Measurements from ENCODE around the gene EIF2AK3.

- TF ChIP-seq, protein P1, sequence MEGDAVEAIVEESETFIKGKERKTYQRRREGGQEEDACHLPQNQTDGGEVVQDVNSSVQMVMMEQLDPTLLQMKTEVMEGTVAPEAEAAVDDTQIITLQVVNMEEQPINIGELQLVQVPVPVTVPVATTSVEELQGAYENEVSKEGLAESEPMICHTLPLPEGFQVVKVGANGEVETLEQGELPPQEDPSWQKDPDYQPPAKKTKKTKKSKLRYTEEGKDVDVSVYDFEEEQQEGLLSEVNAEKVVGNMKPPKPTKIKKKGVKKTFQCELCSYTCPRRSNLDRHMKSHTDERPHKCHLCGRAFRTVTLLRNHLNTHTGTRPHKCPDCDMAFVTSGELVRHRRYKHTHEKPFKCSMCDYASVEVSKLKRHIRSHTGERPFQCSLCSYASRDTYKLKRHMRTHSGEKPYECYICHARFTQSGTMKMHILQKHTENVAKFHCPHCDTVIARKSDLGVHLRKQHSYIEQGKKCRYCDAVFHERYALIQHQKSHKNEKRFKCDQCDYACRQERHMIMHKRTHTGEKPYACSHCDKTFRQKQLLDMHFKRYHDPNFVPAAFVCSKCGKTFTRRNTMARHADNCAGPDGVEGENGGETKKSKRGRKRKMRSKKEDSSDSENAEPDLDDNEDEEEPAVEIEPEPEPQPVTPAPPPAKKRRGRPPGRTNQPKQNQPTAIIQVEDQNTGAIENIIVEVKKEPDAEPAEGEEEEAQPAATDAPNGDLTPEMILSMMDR (conservative IDR thresholded peaks at IDR 0.05; ENCODE audit: low read depth, low read length): no peak
- TF ChIP-seq POLR2A (IDR thresholded peaks at IDR 0.05; ENCODE audit: low read depth, low read length) (no peak), BHLHE40 (IDR thresholded peaks at IDR 0.05; ENCODE audit: low read depth, low read length) (no peak), CEBPB (IDR thresholded peaks at IDR 0.05; ENCODE audit: low read depth, low read length) (no peak), FOS (IDR thresholded peaks at IDR 0.05; ENCODE audit: low read depth, low read length) (no peak), RAD21 (IDR thresholded peaks at IDR 0.05; ENCODE audit: low read length) (no peak), RCOR1 (IDR thresholded peaks at IDR 0.05; ENCODE audit: insufficient replicate concordance, low read length) (no peak), MAFK (IDR thresholded peaks at IDR 0.05; ENCODE audit: low read depth, low read length) (no peak), SMC3 (IDR thresholded peaks at IDR 0.05; ENCODE audit: low read depth, low read length) (no peak), MXI1 (IDR thresholded peaks at IDR 0.05; ENCODE audit: borderline replicate concordance, low read depth, low read length) (no peak), CHD1 (IDR thresholded peaks at IDR 0.05; ENCODE audit: low read depth, low read length) (no peak), MAZ (IDR thresholded peaks at IDR 0.05; ENCODE audit: borderline replicate concordance, low read depth, low read length) (no peak)
- TF ChIP-seq, protein P2, sequence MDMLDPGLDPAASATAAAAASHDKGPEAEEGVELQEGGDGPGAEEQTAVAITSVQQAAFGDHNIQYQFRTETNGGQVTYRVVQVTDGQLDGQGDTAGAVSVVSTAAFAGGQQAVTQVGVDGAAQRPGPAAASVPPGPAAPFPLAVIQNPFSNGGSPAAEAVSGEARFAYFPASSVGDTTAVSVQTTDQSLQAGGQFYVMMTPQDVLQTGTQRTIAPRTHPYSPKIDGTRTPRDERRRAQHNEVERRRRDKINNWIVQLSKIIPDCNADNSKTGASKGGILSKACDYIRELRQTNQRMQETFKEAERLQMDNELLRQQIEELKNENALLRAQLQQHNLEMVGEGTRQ (IDR thresholded peaks at IDR 0.05; ENCODE audit: low read depth, low read length): peak; percentile 88
- TF ChIP-seq, protein P3, sequence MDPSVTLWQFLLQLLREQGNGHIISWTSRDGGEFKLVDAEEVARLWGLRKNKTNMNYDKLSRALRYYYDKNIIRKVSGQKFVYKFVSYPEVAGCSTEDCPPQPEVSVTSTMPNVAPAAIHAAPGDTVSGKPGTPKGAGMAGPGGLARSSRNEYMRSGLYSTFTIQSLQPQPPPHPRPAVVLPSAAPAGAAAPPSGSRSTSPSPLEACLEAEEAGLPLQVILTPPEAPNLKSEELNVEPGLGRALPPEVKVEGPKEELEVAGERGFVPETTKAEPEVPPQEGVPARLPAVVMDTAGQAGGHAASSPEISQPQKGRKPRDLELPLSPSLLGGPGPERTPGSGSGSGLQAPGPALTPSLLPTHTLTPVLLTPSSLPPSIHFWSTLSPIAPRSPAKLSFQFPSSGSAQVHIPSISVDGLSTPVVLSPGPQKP (IDR thresholded peaks at IDR 0.05; ENCODE audit: borderline replicate concordance, low read depth, low read length): no peak
Observed at GRCh38 chr2:88545118-88545517, 82.1 kb downstream of the EIF2AK3 start.
